PFSK-1 (cell line): Measurements from ENCODE around the gene RASSF4.

Experiments used
- FOXP2 ChIP-seq: optimal IDR thresholded peaks from 2 replicates; pipeline ENCODE3; 2011; ENCODE audit warnings: borderline replicate concordance, control low read depth, inconsistent platforms; ENCODE audit not compliant: insufficient read depth; ENCODE audit errors: extremely low read length, extremely low read depth
- POLR2AphosphoS5 ChIP-seq: IDR thresholded peaks from 2 replicates; pipeline ENCODE4 v1.6.1; 2012; ENCODE audit warnings: low read depth, mild to moderate bottlenecking, control low read depth, low read length, moderate library complexity
- REST ChIP-seq, 2 experiments: IDR thresholded peaks; 2 replicates each; pipeline versions ENCODE4 v1.6.1 to v1.8.0; 2011 to 2012; ENCODE audit warnings: low read depth in 2 of 2, low read length in 2 of 2, control low read depth in 1 of 2, inconsistent platforms in 1 of 2, mild to moderate bottlenecking in 1 of 2, moderate library complexity in 1 of 2; ENCODE audit not compliant: insufficient read depth in 1 of 2
- SIN3A ChIP-seq: IDR thresholded peaks from 2 replicates; pipeline ENCODE4 v1.6.1; 2012; ENCODE audit warnings: mild to moderate bottlenecking, low read length, moderate library complexity, borderline replicate concordance; ENCODE audit not compliant: insufficient read depth
- TAF1 ChIP-seq: IDR thresholded peaks from 2 replicates; pipeline ENCODE4 v1.6.1; 2012; ENCODE audit warnings: low read length, control low read depth, borderline replicate concordance; ENCODE audit not compliant: insufficient read depth

Gene RASSF4

GRCh38 chr10:44913350-44914081 lies 46.1 kb upstream of the RASSF4 start:
- TF ChIP-seq POLR2AphosphoS5, result no peak
- no peak for TF ChIP-seq FOXP2
- TF ChIP-seq REST (IDR thresholded peaks at IDR 0.05; ENCODE audit: insufficient read depth in 1 of 2, low read depth in 2 of 2, low read length in 2 of 2), result no peak
- no peak for TF ChIP-seq SIN3A
- no peak for TF ChIP-seq TAF1

DNA sequence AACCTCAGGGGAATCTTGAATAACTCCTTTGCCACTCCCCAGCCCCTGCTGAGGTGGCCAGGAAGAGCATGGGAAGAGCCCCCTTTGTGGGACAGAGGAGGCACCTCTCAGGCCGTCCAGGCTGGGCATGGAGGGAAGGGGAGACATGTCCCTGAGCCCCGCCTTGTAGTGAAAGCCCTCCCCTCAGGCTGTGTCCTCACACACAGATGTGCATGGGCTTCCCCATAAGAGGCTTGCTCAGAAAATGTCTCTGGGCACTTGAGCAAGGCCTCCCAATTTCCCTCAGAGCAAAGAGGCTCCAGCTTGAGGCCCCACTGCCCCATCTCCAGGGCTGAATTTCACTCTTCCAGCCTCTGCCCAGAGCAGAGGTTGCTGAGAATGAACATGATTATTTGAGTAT lies 44.7 kb upstream of the RASSF4 start:
- no peak for TF ChIP-seq TAF1
- no peak for TF ChIP-seq REST (IDR thresholded peaks at IDR 0.05; ENCODE audit: insufficient read depth in 1 of 2, low read depth in 2 of 2, low read length in 2 of 2)
- no peak for TF ChIP-seq FOXP2
- no peak for TF ChIP-seq POLR2AphosphoS5
- no peak for TF ChIP-seq SIN3A

GRCh38 chr10:44916429-44916828 lies 43.2 kb upstream of the RASSF4 start:
- TF ChIP-seq TAF1 (no peak), FOXP2 (no peak), POLR2AphosphoS5 (no peak), REST (IDR thresholded peaks at IDR 0.05; ENCODE audit: insufficient read depth in 1 of 2, low read depth in 2 of 2, low read length in 2 of 2) (no peak), SIN3A (no peak)

DNA sequence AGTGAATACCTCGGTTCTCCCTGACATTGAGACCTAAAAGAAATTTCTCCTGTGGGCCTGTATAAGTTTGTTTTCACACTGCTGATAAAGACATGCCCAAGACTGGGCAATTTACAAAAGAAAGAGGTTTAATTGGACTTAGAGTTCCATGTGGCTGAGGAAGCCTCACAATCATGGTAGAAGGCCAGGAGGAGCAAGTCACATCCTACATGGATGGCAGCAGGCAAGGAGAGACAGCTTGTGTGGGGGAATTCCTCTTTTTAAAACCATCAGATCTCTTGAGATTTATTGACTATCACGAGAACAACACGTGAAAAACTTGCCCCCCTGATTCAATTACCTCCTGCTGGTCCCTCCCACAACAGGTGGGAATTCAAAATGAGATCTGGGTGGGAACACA lies 41.8 kb upstream of the RASSF4 start:
- no peak for TF ChIP-seq POLR2AphosphoS5
- TF ChIP-seq TAF1, result no peak
- TF ChIP-seq FOXP2, result no peak
- TF ChIP-seq SIN3A, result no peak
- TF ChIP-seq REST (IDR thresholded peaks at IDR 0.05; ENCODE audit: insufficient read depth in 1 of 2, low read depth in 2 of 2, low read length in 2 of 2), result no peak

- TF ChIP-seq SIN3A, result no peak
- TF ChIP-seq TAF1, result no peak
- no peak for TF ChIP-seq POLR2AphosphoS5
- no peak for TF ChIP-seq REST (IDR thresholded peaks at IDR 0.05; ENCODE audit: insufficient read depth in 1 of 2, low read depth in 2 of 2, low read length in 2 of 2)
- no peak for TF ChIP-seq FOXP2
Observed at GRCh38 chr10:44920252-44920651, 39.4 kb upstream of the RASSF4 start.
